ENCODE data around the gene ACER3. TPM values are rescaled to one million over a fixed set of nuclear protein-coding genes. Genes with fewer than 3 reads are reported as not detected.

ACER3 gene
- total RNA-seq, 3 donors from 2014 or later = 32.3 to 45.7 (median 39.2) TPM

DNA sequence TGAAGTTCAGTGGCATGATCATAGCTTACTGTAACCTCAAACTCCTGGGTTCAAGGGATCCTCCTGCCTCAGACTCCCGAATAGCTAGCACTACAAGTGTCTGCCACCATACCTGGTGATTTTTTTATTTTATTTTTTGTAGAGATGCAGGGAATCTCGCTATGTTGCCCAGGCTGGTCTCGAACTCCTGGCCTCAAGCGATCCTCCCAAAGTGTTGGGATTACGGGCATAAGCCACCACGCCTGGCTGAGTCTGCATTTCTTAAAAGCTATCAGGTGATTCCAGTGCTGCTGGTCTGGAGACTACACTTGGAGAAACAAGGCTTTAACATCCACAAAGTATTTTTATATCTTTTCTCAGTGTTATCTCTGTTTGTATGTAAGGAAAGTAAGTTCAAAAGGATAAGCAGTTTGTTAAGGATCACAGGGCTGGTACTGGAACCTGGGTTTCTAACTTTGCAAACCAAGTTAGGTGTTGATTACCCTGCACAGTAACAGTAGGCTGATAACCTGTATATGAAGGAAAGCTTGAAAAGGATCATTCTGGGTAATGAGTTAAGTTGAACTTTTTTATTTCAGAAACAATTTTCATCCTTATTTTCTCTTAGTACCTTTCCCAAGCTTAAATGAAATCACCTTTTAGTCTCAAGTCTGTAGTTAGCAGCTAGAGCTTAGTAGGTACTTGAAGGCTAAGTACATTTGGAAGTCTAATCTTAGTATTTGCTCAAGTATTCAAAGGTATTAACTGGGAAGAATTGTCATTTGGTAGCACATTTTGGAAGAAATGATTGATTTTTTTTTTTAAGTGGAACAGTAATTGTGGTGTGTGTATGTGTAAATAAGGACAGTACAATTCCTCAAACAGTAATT lies 12.5 kb downstream of the ACER3 start:
- TF ChIP-seq, protein P1, sequence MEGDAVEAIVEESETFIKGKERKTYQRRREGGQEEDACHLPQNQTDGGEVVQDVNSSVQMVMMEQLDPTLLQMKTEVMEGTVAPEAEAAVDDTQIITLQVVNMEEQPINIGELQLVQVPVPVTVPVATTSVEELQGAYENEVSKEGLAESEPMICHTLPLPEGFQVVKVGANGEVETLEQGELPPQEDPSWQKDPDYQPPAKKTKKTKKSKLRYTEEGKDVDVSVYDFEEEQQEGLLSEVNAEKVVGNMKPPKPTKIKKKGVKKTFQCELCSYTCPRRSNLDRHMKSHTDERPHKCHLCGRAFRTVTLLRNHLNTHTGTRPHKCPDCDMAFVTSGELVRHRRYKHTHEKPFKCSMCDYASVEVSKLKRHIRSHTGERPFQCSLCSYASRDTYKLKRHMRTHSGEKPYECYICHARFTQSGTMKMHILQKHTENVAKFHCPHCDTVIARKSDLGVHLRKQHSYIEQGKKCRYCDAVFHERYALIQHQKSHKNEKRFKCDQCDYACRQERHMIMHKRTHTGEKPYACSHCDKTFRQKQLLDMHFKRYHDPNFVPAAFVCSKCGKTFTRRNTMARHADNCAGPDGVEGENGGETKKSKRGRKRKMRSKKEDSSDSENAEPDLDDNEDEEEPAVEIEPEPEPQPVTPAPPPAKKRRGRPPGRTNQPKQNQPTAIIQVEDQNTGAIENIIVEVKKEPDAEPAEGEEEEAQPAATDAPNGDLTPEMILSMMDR (IDR thresholded peaks at IDR 0.05) = no peak
- DNase-seq (no peak), ATAC-seq (no peak)
- no peaks in the 10 kb centered on the region for H3K9me3 ChIP-seq
- intact Hi-C loops (cut with DNase I, micrococcal nuclease) = no loop called here
- no peak overlapping the region for H3K4me3 ChIP-seq
- no peaks in the 10 kb centered on the region for H3K4me1 ChIP-seq (ENCODE audit: low read depth)
- H3K36me3 ChIP-seq (ENCODE audit: low read depth) = no peaks in the 10 kb centered on the region

DNA sequence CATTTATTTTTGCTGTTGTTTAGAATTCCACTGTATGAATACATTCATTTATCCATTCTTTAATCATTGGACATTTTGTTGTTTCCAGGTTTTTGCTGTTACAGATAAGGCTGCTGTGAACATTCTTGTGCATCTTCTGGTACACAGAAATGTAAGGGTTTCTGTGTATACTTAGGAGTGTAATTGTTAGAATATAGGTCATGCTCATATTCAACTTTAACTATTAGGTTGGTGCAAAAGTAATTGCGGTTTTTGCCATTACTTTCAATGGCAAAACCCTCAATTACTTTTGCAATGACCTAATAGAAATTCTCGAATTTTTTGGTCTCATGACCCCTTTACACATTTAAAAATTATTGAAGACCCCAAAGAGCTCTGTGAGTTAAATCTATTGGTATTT lies 17.3 kb downstream of the ACER3 start:
- Histone ChIP-seq H3K36me3 (ENCODE audit: low read depth) (no peaks in the 10 kb centered on the region), H3K9me3 (no peaks in the 10 kb centered on the region), H3K4me1 (ENCODE audit: low read depth) (no peaks in the 10 kb centered on the region), H3K4me3 (no peak overlapping the region)
- intact Hi-C loops (cut with DNase I, micrococcal nuclease) = no loop called here
- DNase-seq = no peak
- TF ChIP-seq, protein P1 (IDR thresholded peaks at IDR 0.05) = no peak
- ATAC-seq = no peak

DNA sequence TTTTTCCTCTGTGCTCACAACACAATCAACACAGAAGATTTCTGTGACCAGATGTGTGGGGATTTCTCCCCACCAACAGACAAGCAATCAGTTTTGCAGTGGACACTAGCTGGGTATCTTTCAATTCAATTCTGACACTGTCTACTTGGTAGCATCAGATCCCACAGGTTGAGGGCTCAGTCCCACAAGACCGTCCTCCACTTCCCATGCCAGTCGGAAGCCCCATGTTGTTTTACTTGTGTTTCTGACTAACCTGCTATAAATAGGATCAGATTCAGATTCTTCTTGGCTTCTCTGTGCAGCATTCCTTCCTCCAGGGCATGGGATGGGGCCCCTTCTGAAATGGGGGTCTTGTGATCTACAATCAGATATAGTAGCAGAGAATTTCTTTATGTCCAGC lies 19.6 kb downstream of the ACER3 start:
- no peaks in the 10 kb centered on the region for H3K4me1 ChIP-seq (ENCODE audit: low read depth)
- DNase-seq (no peak), ATAC-seq (no peak)
- intact Hi-C loops (cut with DNase I, micrococcal nuclease) = no loop called here
- no peaks in the 10 kb centered on the region for H3K9me3 ChIP-seq
- no peak overlapping the region for H3K4me3 ChIP-seq
- TF ChIP-seq, protein P1 (IDR thresholded peaks at IDR 0.05) = no peak
- H3K36me3 ChIP-seq (ENCODE audit: low read depth) = no peaks in the 10 kb centered on the region

DNA sequence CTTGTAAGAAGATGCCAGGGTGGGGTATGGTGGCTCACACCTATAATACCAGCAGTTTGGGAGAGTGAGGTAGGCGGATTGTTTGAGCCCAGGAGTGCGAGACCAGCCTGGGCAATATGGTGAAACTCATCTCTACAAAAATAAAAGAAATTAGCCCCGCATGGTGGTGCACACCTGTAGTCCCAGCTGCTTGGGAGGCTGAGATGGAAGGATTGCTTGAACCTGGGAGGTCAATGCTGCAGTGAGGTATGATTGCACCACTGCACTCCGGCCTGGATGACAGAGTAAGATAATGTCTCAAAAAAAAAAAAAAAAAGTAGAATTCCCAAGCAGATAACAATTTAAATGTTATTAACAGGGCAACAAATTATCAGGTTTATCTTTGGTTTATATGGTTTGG lies 20.2 kb downstream of the ACER3 start:
- ATAC-seq = no peak
- TF ChIP-seq, protein P1 (IDR thresholded peaks at IDR 0.05) = no peak

DNA sequence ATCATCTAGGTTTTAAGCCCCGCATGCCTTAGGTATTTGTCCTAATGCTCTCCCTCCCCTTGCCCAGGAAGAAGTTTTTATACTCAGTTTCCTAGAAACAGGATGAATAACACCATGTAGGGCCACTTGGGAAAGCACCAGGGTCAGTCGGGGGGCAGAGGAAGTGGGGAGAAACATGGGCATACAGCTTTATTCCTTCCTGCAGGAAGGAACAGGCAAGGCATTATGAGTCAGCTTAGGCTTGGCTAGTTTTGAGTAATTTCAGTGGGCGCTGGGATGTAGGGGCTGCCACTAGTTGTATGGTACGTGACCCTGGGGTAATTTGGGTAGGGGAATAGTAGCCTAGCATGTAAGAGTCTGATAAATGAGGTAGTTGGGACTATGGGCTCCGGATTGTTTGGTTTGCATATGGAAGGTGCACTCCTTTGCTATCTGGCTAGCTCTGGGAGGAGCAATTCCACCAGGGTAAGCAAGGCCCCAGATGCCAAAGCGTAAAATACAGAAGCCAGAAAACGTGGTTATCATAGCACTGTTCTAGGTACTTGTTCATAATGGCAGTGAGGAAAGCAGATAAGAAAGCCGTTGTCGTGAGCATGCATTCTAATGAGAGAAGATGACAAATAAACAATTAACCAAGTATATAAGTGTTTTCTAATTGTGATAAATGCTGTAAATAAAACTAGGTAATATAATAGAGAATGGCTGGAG lies 24.8 kb downstream of the ACER3 start:
- Histone ChIP-seq H3K4me1 (ENCODE audit: low read depth) (no peaks in the 10 kb centered on the region), H3K9me3 (no peaks in the 10 kb centered on the region), H3K4me3 (no peak overlapping the region), H3K36me3 (ENCODE audit: low read depth) (no peaks in the 10 kb centered on the region)
- intact Hi-C loops (cut with DNase I, micrococcal nuclease) = no loop called here
- ATAC-seq (no peak), DNase-seq (no peak)
- TF ChIP-seq, protein P1 (IDR thresholded peaks at IDR 0.05) = no peak

More for the DNA sequence above, 20.2 kb downstream of the ACER3 start:
- no peaks in the 10 kb centered on the region for H3K4me1 ChIP-seq (ENCODE audit: low read depth)
- H3K4me3 ChIP-seq = no peak overlapping the region
- H3K9me3 ChIP-seq = no peaks in the 10 kb centered on the region
- H3K36me3 ChIP-seq (ENCODE audit: low read depth) = no peaks in the 10 kb centered on the region
- DNase-seq = no peak
- intact Hi-C loops (cut with DNase I, micrococcal nuclease) = no loop called here
